GM18520 (cell line): ENCODE results near the gene HLTF.

Experiments
- ATAC-seq: cut with Tn5 transposase; IDR thresholded peaks from one replicate; pipeline ENCODE4 v1.9.1; 2021; ENCODE audit not compliant: unreplicated experiment

HLTF gene

GRCh38 chr3:149090461-149090860 lies 4.1 kb upstream of the HLTF start:
- ATAC-seq = no peak

GRCh38 chr3:149089395-149089794 lies 3.1 kb upstream of the HLTF start:
- no peak for ATAC-seq

- ATAC-seq = no peak
Measured at GRCh38 chr3:149087208-149087607, 875 bp upstream of the HLTF start.

GRCh38 chr3:149085828-149086231 lies 503 bp downstream of the HLTF start:
- no peak for ATAC-seq

GRCh38 chr3:149081772-149082171 lies 4.6 kb downstream of the HLTF start:
- ATAC-seq = no peak

- no peak for ATAC-seq
Measured at GRCh38 chr3:149080699-149081091, 5.6 kb downstream of the HLTF start.

GRCh38 chr3:149080011-149080698 lies 6.2 kb downstream of the HLTF start:
- ATAC-seq = no peak

GRCh38 chr3:149077628-149078027 lies 8.7 kb downstream of the HLTF start:
- no peak for ATAC-seq

GRCh38 chr3:149067883-149068282 lies 18.4 kb downstream of the HLTF start:
- no peak for ATAC-seq

- no peak for ATAC-seq
Measured at GRCh38 chr3:149061776-149062175, 24.6 kb downstream of the HLTF start.

GRCh38 chr3:149058602-149059001 lies 27.7 kb downstream of the HLTF start:
- ATAC-seq = peak; percentile 41

- ATAC-seq = no peak
Measured at GRCh38 chr3:149058198-149058597, 28.1 kb downstream of the HLTF start.

- no peak for ATAC-seq
Measured at GRCh38 chr3:149055575-149055974, 30.8 kb downstream of the HLTF start.

- no peak for ATAC-seq
Measured at GRCh38 chr3:149044339-149045083, 41.8 kb downstream of the HLTF start.

- ATAC-seq = peak; percentile 50
Measured at GRCh38 chr3:149042789-149043386, 43.4 kb downstream of the HLTF start.

- ATAC-seq = no peak
Measured at GRCh38 chr3:149038322-149038721, 48.0 kb downstream of the HLTF start.

GRCh38 chr3:149037684-149038083 lies 48.6 kb downstream of the HLTF start:
- ATAC-seq = no peak

GRCh38 chr3:149031096-149031495 lies 55.2 kb downstream of the HLTF start:
- ATAC-seq = no peak

- no peak for ATAC-seq
Measured at GRCh38 chr3:149026718-149027117, 59.6 kb downstream of the HLTF start.

GRCh38 chr3:149023951-149024350 lies 62.4 kb downstream of the HLTF start:
- ATAC-seq = no peak

- no peak for ATAC-seq
Measured at GRCh38 chr3:149021830-149022229, 64.5 kb downstream of the HLTF start.

GRCh38 chr3:149020839-149021252 lies 65.5 kb downstream of the HLTF start:
- no peak for ATAC-seq
